HepG2 (cell line): ENCODE data around the gene RREB1. TPM values are rescaled to one million over a fixed set of nuclear protein-coding genes. Genes with fewer than 3 reads are reported as not detected.

Source experiments
- ATAC-seq: fragments of 200-7000 bp; cut with Tn5 transposase; 3 replicates; pipeline ENCODE4 v1.9.1; 2020; ENCODE audit warnings: mild to moderate bottlenecking, moderate library complexity
- BruUV-seq: library from RNA; stranded (reverse); fragments of 400-500 nt; replicated peaks from 2 replicates; lab custom pipeline; 2021; lab: Mats Ljungman, UMichigan
- CTCF ChIA-PET: fragments of 300-600 bp; formaldehyde crosslinking; extraction: SDS; loops from one replicate; lab custom pipeline; 2021; ENCODE audit warnings: low total read pairs, inconsistent platforms, low intra/inter-chr PET ratio; lab: Yijun Ruan, JAX
- POLR2A ChIA-PET: fragments of 350-600 bp; sonication (Branson Sonifier 250); formaldehyde crosslinking; loops from one replicate; lab custom pipeline; 2020; ENCODE audit warnings: antibody characterized with exemption, inconsistent platforms; lab: Yijun Ruan, JAX
- DNase-seq: peaks from one replicate; pipeline ENCODE4 v3.0.0-alpha.2; 2015; ENCODE audit warnings: low spot score
- FAIRE-seq: peaks from 3 replicates; lab custom pipeline; 2011; peaks lifted over from hg19 to GRCh38; lab: Jason Lieb, UNC
- H2AFZ ChIP-seq: one replicate; pipeline ENCODE4 v1.6.1; 2011; ENCODE audit warnings: low read length, inconsistent platforms
- H3K27ac ChIP-seq: fragments of 300-600 bp; 3 replicates; pipeline ENCODE4 v1.8.0; 2011; ENCODE audit warnings: mixed run types, mild to moderate bottlenecking, mixed read lengths, low read length, inconsistent platforms; ENCODE audit not compliant: insufficient read depth; ENCODE audit errors: extremely low read length
- H3K27me3 ChIP-seq, 2 experiments: fragments of 200-600 bp in 1 of 2; 2 replicates in 1 of 2; 3 replicates in 1 of 2; pipeline versions ENCODE4 v1.6.0 to v1.8.0; 2011; ENCODE audit warnings: low read length in 2 of 2, mild to moderate bottlenecking in 2 of 2, moderate library complexity in 2 of 2, inconsistent platforms in 1 of 2; ENCODE audit not compliant: insufficient read depth in 2 of 2, control insufficient read depth in 1 of 2
- H3K36me3 ChIP-seq, 2 experiments: fragments of 200-600 bp in 1 of 2; replicated peaks in 1 of 2; 2 replicates in 1 of 2; 3 replicates in 1 of 2; pipeline versions ENCODE4 v1.5.1 to v1.8.0; 2011; ENCODE audit warnings: low read length in 2 of 2, inconsistent platforms in 1 of 2; ENCODE audit not compliant: insufficient read depth in 2 of 2, control insufficient read depth in 1 of 2
- H3K4me1 ChIP-seq: 2 replicates; pipeline ENCODE4 v1.5.1; 2012; ENCODE audit warnings: low read length, inconsistent platforms; ENCODE audit not compliant: insufficient read depth
- H3K4me2 ChIP-seq: 2 replicates; pipeline ENCODE4 v1.6.0; 2011; ENCODE audit warnings: low read depth, low read length, inconsistent platforms
- H3K4me3 ChIP-seq, 3 experiments: fragments of 200-600 bp in 1 of 3; sonication (generic), shearing (Covaris generic) in 1 of 3; replicated peaks in 1 of 3; 2 replicates each; pipeline ENCODE4 v1.5.1; 2011 to 2016; ENCODE audit warnings: low read length in 3 of 3, inconsistent platforms in 2 of 3, low read depth in 2 of 3, mild to moderate bottlenecking in 2 of 3, control low read depth in 1 of 3, mixed read lengths in 1 of 3; ENCODE audit not compliant: insufficient read depth in 1 of 3
- H3K79me2 ChIP-seq: one replicate; pipeline ENCODE4 v1.6.1; 2011; ENCODE audit warnings: low read length, inconsistent platforms; ENCODE audit not compliant: insufficient read depth
- H3K9ac ChIP-seq: 2 replicates; pipeline ENCODE4 v1.6.0; 2011; ENCODE audit warnings: mild to moderate bottlenecking, low read depth, low read length, inconsistent platforms; ENCODE audit not compliant: insufficient read depth
- H3K9me3 ChIP-seq: 2 replicates; pipeline ENCODE4 v1.5.1; 2012; ENCODE audit warnings: mild to moderate bottlenecking, low read length
- H4K20me1 ChIP-seq: 2 replicates; pipeline ENCODE4 v1.6.0; 2011; ENCODE audit warnings: inconsistent platforms, mild to moderate bottlenecking, low read length, moderate library complexity; ENCODE audit not compliant: insufficient read depth
- BHLHE40 ChIP-seq: IDR thresholded peaks from 2 replicates; pipeline ENCODE4 v1.6.1; 2011; ENCODE audit warnings: low read length, improper control_type of control experiment
- EEA1 ChIP-seq: sonication (generic); formaldehyde crosslinking; IDR thresholded peaks from 2 replicates; pipeline ENCODE4 v1.5.1; 2020; ENCODE audit warnings: mild to moderate bottlenecking, missing genetic modification reagents, borderline replicate concordance
- GLI4 ChIP-seq: sonication (generic); formaldehyde crosslinking; IDR thresholded peaks from 2 replicates; pipeline ENCODE4 v1.5.1; 2020; ENCODE audit warnings: missing genetic modification reagents, mild to moderate bottlenecking, moderate library complexity, borderline replicate concordance
- HNRNPUL1 ChIP-seq: fragments of 200-400 bp; formaldehyde crosslinking; IDR thresholded peaks from 2 replicates; pipeline ENCODE4 v1.6.1; 2017; ENCODE audit warnings: low read depth, mild to moderate bottlenecking, low read length, moderate library complexity
- KLF6 ChIP-seq: IDR thresholded peaks from 2 replicates; pipeline ENCODE4 v1.8.0; 2016; ENCODE audit warnings: missing biosample characterization, missing genetic modification reagents
- MAF1 ChIP-seq: sonication (generic); formaldehyde crosslinking; IDR thresholded peaks from 2 replicates; pipeline ENCODE4 v1.5.0; 2020; ENCODE audit warnings: missing genetic modification reagents, borderline replicate concordance
- MED1 ChIP-seq: sonication (generic); formaldehyde crosslinking; IDR thresholded peaks from 2 replicates; pipeline ENCODE4 v1.4.0; 2020; ENCODE audit warnings: missing genetic modification reagents
- MYNN ChIP-seq: sonication (generic); formaldehyde crosslinking; IDR thresholded peaks from 2 replicates; pipeline ENCODE4 v1.4.0; 2020; ENCODE audit warnings: mild to moderate bottlenecking, low read depth, missing genetic modification reagents
- NCOA2 ChIP-seq: sonication (generic); formaldehyde crosslinking; IDR thresholded peaks from 2 replicates; pipeline ENCODE4 v1.8.0; 2022; ENCODE audit warnings: inconsistent platforms
- NKX3-1 ChIP-seq: sonication (generic); formaldehyde crosslinking; IDR thresholded peaks from 2 replicates; pipeline ENCODE4 v1.5.0; 2020; ENCODE audit warnings: missing genetic modification reagents
- POGZ ChIP-seq: sonication (generic); formaldehyde crosslinking; IDR thresholded peaks from 2 replicates; pipeline ENCODE4 v1.4.0; 2020; ENCODE audit warnings: mild to moderate bottlenecking, missing genetic modification reagents
- RXRB ChIP-seq: IDR thresholded peaks from 2 replicates; pipeline ENCODE4 v1.6.1; 2016; ENCODE audit warnings: borderline replicate concordance, missing genetic modification reagents, missing compliant biosample characterization
- SPEN ChIP-seq: sonication (generic); formaldehyde crosslinking; IDR thresholded peaks from 2 replicates; pipeline ENCODE4 v1.5.1; 2020; ENCODE audit warnings: low read depth, mild to moderate bottlenecking, missing genetic modification reagents
- ZFP82 ChIP-seq: sonication (generic); formaldehyde crosslinking; IDR thresholded peaks from 2 replicates; pipeline ENCODE4 v1.5.1; 2020; ENCODE audit warnings: mild to moderate bottlenecking, missing genetic modification reagents, borderline replicate concordance
- ZNF296 ChIP-seq: sonication (generic); formaldehyde crosslinking; conservative IDR thresholded peaks from 2 replicates; pipeline ENCODE4 v1.5.0; 2020; ENCODE audit warnings: mild to moderate bottlenecking, missing genetic modification reagents
- ZNF670 ChIP-seq: sonication (generic); formaldehyde crosslinking; IDR thresholded peaks from 2 replicates; pipeline ENCODE4 v1.8.0; 2022; ENCODE audit warnings: mild to moderate bottlenecking, missing genetic modification reagents, borderline replicate concordance
- ZNF780A ChIP-seq: sonication (generic); formaldehyde crosslinking; IDR thresholded peaks from 2 replicates; pipeline ENCODE4 v1.8.0; 2022; ENCODE audit warnings: mild to moderate bottlenecking, missing genetic modification reagents, moderate library complexity
- ZNF879 ChIP-seq: sonication (generic); formaldehyde crosslinking; IDR thresholded peaks from 2 replicates; pipeline ENCODE4 v1.8.1; 2023; ENCODE audit warnings: missing genetic modification reagents
- WGBS: methylation state at CpG from one replicate; pipeline ENCODE4 v1.1.6; 2017; ENCODE audit warnings: low lambda C conversion rate; 5-methylcytosine and 5-hydroxymethylcytosine counted together
- in situ Hi-C: cut with HindIII; loops from 2 replicates; pipeline ENCODE4 v1.10.0; 2017; ENCODE audit warnings: low pct_unique_long_range_greater_than_20kb; ENCODE audit not compliant: extremely low pct_ligation_motif_present
- intact Hi-C: fragments of 100-400 bp; cut with micrococcal nuclease; formaldehyde crosslinking; loops from one replicate; pipeline ENCODE4 v1.10.0; 2022; ENCODE audit not compliant: unreplicated experiment
- polyA plus RNA-seq, 8 experiments: library from polyadenylated mRNA; depleted of rRNA in 3 of 8; stranded (reverse) in 7 of 8; unstranded in 1 of 8; fragments of >200 nt; fragmentation: Illumina TruSeq in 4 of 8; extraction: Trizol in 4 of 8; gene quantifications; 2 replicates each; pipeline versions ENCODE4 v1.2.1 to v1.2.3, GENCODE V29; 2011 to 2016; ENCODE audit warnings: low read depth in 4 of 8, missing spikeins in 1 of 8, mixed read lengths in 1 of 8; ENCODE audit not compliant: insufficient read depth in 1 of 8
- total RNA-seq, 5 experiments: library from RNA; depleted of rRNA; stranded (reverse); fragments of >200 nt; fragmentation: Illumina TruSeq; extraction: Trizol; gene quantifications; 2 replicates each; pipeline ENCODE4 v1.2.3, GENCODE V29; 2016; ENCODE audit warnings: low read depth in 1 of 5
- TF ChIP-seq, protein P1 (sequence below): sonication (generic); formaldehyde crosslinking; IDR thresholded peaks from 2 replicates; pipeline ENCODE4 v1.8.0; 2022; ENCODE audit warnings: mild to moderate bottlenecking, missing genetic modification reagents; ENCODE audit not compliant: insufficient replicate concordance
- TF ChIP-seq, protein P2 (sequence below): sonication (generic); formaldehyde crosslinking; IDR thresholded peaks from 2 replicates; pipeline ENCODE4 v1.4.0; 2020; ENCODE audit warnings: missing genetic modification reagents, low read depth, mild to moderate bottlenecking, borderline replicate concordance
- TF ChIP-seq, protein P3 (sequence below): sonication (generic); formaldehyde crosslinking; IDR thresholded peaks from 2 replicates; pipeline ENCODE4 v1.4.0; 2020; ENCODE audit warnings: missing genetic modification reagents

Gene RREB1
- total and polyA plus RNA-seq, 2 of the 13 experiments (the other 11 are each of a cell fraction or from before 2014, with no cell fraction given), result 6.1 to 23.2 TPM

DNA sequence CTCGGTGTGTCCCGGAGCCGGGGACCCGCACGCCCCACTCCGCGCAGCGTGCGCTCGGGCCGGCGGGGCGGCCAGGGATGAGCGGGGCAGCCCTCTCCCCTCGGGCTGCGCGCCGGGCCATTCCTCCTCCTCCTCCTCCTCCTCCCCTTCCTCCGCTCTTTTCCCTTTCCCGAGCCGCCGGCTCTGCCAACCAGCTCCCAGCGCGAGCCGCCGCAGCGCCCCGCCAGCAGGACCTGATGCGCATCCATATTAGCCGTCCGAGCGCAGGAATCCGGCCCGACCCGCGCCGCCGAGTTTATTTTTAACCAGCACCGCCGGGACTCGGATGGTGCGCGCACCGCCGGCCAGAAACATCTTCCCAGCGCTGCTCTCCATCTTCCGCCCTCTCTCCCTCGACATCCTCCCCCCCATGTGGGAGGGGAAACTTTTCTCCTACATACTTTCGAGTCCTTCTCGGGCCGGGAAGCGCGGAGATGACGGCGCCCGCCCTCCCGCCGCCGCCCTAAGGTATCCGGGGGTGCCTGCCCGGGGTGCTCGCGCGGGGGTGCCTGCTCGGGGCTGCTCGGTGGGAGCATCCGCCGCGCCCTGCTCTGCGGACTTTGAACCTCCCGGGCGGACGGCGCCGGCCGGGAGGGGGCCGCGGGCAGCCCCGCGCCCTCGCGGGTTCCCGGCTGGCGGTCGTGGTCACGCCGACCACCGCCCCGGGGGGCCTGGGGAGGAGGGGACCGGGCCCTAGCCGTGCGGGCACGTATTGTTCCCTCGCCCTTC, 619 bp downstream of the RREB1 start:
- in situ Hi-C loops (no loop called here), intact Hi-C loops (loop anchor here (10.0 kb wide), 1 partner anchor 384 kb away; no protein-coding TSS in a partner anchor)
- Histone ChIP-seq H3K27me3 (no peaks in the 10 kb centered on the region; a peak in 1 of 5 replicates), H3K4me3 (peak overlapping the region; percentile 91 to 98 (median 97)), H3K4me2 (peak overlapping the region; percentile 98), H3K9me3 (no peaks in the 10 kb centered on the region), H3K4me1 (peaks cover 49% of the 10 kb centered on the region), H3K36me3 (no peaks in the 10 kb centered on the region; a peak in 1 of 5 replicates), H3K79me2 (peaks cover 54% of the 10 kb centered on the region), H3K9ac (peak overlapping the region; percentile 91), H4K20me1 (peaks cover 39% of the 10 kb centered on the region), H2AFZ (no peak overlapping the region), H3K27ac (peak overlapping the region; percentile 89)
- POLR2A ChIA-PET, result interaction anchor here (0.5 to 3.1 kb wide), 14 partner anchors 11 to 869 kb away, joined by 3 to 18 read pairs (median 4); no protein-coding TSS in a partner anchor
- CTCF ChIA-PET, result no interaction called here
- ATAC-seq (peak; percentile 40), FAIRE-seq (no peak), DNase-seq (peak; percentile 35)
- WGBS, result 1% methylated on average over 56 of the region's 94 CpGs
- TSS peak; percentile 53 for BruUV-seq
- TF ChIP-seq ZFP82 (CRISPR knock-in tag) (peak; percentile 70; the same call in 1 of the 2 replicates), BHLHE40 (0 out of 2 replicates have a peak, but pooled peaks have one; percentile 17), SPEN (no peak; the same call in 1 of the 2 replicates), NKX3-1 (CRISPR knock-in tag) (peak; percentile 72; the same call in 1 of the 2 replicates), POGZ (CRISPR knock-in tag) (peak; percentile 36; the same call in 1 of the 2 replicates), NCOA2 (CRISPR knock-in tag) (peak; percentile 23; the same call in 1 of the 2 replicates), MED1 (peak; percentile 25; the same call in 1 of the 2 replicates), MYNN (no peak), KLF6 (CRISPR knock-in tag) (peak; percentile 25; the same call in 1 of the 2 replicates), EEA1 (CRISPR knock-in tag) (peak; percentile 29; the same call in 1 of the 2 replicates), ZNF670 (CRISPR knock-in tag) (0 out of 2 replicates have a peak, but pooled peaks have one; percentile 73), ZNF296 (no peak), ZNF879 (CRISPR knock-in tag) (no peak), HNRNPUL1 (peak; percentile 82; the same call in 1 of the 2 replicates), ZNF780A (CRISPR knock-in tag) (0 out of 2 replicates have a peak, but pooled peaks have one; percentile 50), GLI4 (peak; percentile 31; the same call in 1 of the 2 replicates), RXRB (CRISPR knock-in tag) (0 out of 2 replicates have a peak, but pooled peaks have one; percentile 11), MAF1 (CRISPR knock-in tag) (0 out of 2 replicates have a peak, but pooled peaks have one; percentile 54)
- TF ChIP-seq, protein P1, sequence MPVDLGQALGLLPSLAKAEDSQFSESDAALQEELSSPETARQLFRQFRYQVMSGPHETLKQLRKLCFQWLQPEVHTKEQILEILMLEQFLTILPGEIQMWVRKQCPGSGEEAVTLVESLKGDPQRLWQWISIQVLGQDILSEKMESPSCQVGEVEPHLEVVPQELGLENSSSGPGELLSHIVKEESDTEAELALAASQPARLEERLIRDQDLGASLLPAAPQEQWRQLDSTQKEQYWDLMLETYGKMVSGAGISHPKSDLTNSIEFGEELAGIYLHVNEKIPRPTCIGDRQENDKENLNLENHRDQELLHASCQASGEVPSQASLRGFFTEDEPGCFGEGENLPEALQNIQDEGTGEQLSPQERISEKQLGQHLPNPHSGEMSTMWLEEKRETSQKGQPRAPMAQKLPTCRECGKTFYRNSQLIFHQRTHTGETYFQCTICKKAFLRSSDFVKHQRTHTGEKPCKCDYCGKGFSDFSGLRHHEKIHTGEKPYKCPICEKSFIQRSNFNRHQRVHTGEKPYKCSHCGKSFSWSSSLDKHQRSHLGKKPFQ, result peak; percentile 79
- TF ChIP-seq, protein P2, sequence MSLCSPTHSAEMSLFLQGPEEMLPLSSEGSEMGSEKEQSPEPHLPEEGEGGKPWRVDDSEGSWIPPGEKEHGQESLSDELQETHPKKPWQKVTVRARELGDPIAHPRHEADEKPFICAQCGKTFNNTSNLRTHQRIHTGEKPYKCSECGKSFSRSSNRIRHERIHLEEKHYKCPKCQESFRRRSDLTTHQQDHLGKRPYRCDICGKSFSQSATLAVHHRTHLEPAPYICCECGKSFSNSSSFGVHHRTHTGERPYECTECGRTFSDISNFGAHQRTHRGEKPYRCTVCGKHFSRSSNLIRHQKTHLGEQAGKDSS (CRISPR knock-in tag), result peak; percentile 22; the same call in 1 of the 2 replicates
- TF ChIP-seq, protein P3, sequence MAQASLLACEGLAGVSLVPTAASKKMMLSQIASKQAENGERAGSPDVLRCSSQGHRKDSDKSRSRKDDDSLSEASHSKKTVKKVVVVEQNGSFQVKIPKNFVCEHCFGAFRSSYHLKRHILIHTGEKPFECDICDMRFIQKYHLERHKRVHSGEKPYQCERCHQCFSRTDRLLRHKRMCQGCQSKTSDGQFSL (CRISPR knock-in tag), result peak; percentile 74; the same call in 1 of the 2 replicates
